GM12891 (cell line): ENCODE measurements around the gene C17orf58.

ENCODE experiments used
- DNase-seq: peaks from one replicate; pipeline ENCODE4 v3.0.0; 2011; ENCODE audit warnings: low spot score; ENCODE audit not compliant: insufficient read length
- FAIRE-seq: peaks from 2 replicates; lab custom pipeline; 2011; peaks lifted over from hg19 to GRCh38; lab: Jason Lieb, UNC
- PAX5 ChIP-seq: IDR thresholded peaks from 2 replicates; pipeline ENCODE4 v1.6.1; 2011; ENCODE audit warnings: low read length, moderate library complexity, mild to moderate bottlenecking; ENCODE audit not compliant: insufficient read depth, severe bottlenecking
- POLR2A ChIP-seq: IDR thresholded peaks from 2 replicates; pipeline ENCODE4 v1.6.1; 2011; ENCODE audit warnings: low read depth, low read length, control low read depth
- POLR2AphosphoS5 ChIP-seq: IDR thresholded peaks from 2 replicates; pipeline ENCODE4 v1.6.1; 2011; ENCODE audit warnings: low read depth, low read length, control low read depth
- POU2F2 ChIP-seq: IDR thresholded peaks from 2 replicates; pipeline ENCODE4 v1.6.1; 2011; ENCODE audit warnings: low read depth, mild to moderate bottlenecking, control low read depth, low read length, moderate library complexity
- SPI1 ChIP-seq: IDR thresholded peaks from 2 replicates; pipeline ENCODE4 v1.6.1; 2011; ENCODE audit warnings: low read depth, low read length, control low read depth
- TAF1 ChIP-seq: IDR thresholded peaks from 2 replicates; pipeline ENCODE4 v1.6.1; 2011; ENCODE audit warnings: low read depth, low read length, control low read depth

The C17orf58 gene

GRCh38 chr17:67999291-67999911 lies 3.1 kb upstream of the C17orf58 start:
- TF ChIP-seq POU2F2: no peak
- TF ChIP-seq POLR2A: no peak
- no peak for TF ChIP-seq PAX5
- no peak for TF ChIP-seq SPI1
- no peak for TF ChIP-seq TAF1
- no peak for TF ChIP-seq POLR2AphosphoS5
- DNase-seq (no peak), FAIRE-seq (no peak)

- TF ChIP-seq POLR2A: no peak
- FAIRE-seq (peak; percentile 33), DNase-seq (no peak)
Observed at GRCh38 chr17:67998466-67998865, 2.2 kb upstream of the C17orf58 start.

- DNase-seq (no peak), FAIRE-seq (peak; percentile 51)
- TF ChIP-seq POLR2AphosphoS5 (no peak), PAX5 (no peak), POU2F2 (no peak), POLR2A (no peak), SPI1 (no peak), TAF1 (no peak)
Observed at GRCh38 chr17:67995570-67996263, 552 bp downstream of the C17orf58 start.

GRCh38 chr17:67994817-67995569 lies 1.3 kb downstream of the C17orf58 start:
- no peak for DNase-seq
- no peak for TF ChIP-seq POLR2AphosphoS5
- no peak for TF ChIP-seq POU2F2
- TF ChIP-seq SPI1: no peak
- TF ChIP-seq TAF1: no peak
- no peak for TF ChIP-seq POLR2A
- no peak for TF ChIP-seq PAX5
- no peak for FAIRE-seq

GRCh38 chr17:67993998-67994361 lies 2.3 kb downstream of the C17orf58 start:
- no peak for DNase-seq
- TF ChIP-seq POLR2A (no peak), PAX5 (no peak), POU2F2 (no peak), POLR2AphosphoS5 (no peak), SPI1 (no peak), TAF1 (no peak)
- FAIRE-seq: no peak

- DNase-seq (peak; percentile 83), FAIRE-seq (peak; percentile 92)
- TF ChIP-seq POLR2AphosphoS5 (no peak), POU2F2 (no peak), TAF1 (no peak), POLR2A (no peak), PAX5 (no peak), SPI1 (no peak)
Observed at GRCh38 chr17:67993153-67993997, 2.9 kb downstream of the C17orf58 start.

GRCh38 chr17:67992548-67993152 lies 3.6 kb downstream of the C17orf58 start:
- TF ChIP-seq POLR2AphosphoS5 (no peak), POLR2A (no peak), POU2F2 (no peak), SPI1 (no peak), TAF1 (no peak), PAX5 (no peak)
- FAIRE-seq (peak; percentile 31), DNase-seq (no peak)

GRCh38 chr17:67990909-67991308 lies 5.4 kb downstream of the C17orf58 start:
- no peak for FAIRE-seq
- DNase-seq: no peak
- TF ChIP-seq POLR2A: no peak
- TF ChIP-seq PAX5: no peak
- no peak for TF ChIP-seq POLR2AphosphoS5
- TF ChIP-seq POU2F2: no peak
- TF ChIP-seq TAF1: no peak
- no peak for TF ChIP-seq SPI1

GRCh38 chr17:67983383-67983688 lies 12.9 kb downstream of the C17orf58 start:
- DNase-seq: no peak
- no peak for TF ChIP-seq PAX5
- TF ChIP-seq POLR2AphosphoS5: no peak
- no peak for TF ChIP-seq TAF1
- no peak for TF ChIP-seq SPI1
- TF ChIP-seq POLR2A: no peak
- TF ChIP-seq POU2F2: no peak
- no peak for FAIRE-seq
